ENCODE data around the gene COL6A5. TPM values are rescaled to one million over a fixed set of nuclear protein-coding genes. Genes with fewer than 3 reads are reported as not detected.

COL6A5 gene
- total RNA-seq, 2 donors from 2014 or later = not detected

DNA sequence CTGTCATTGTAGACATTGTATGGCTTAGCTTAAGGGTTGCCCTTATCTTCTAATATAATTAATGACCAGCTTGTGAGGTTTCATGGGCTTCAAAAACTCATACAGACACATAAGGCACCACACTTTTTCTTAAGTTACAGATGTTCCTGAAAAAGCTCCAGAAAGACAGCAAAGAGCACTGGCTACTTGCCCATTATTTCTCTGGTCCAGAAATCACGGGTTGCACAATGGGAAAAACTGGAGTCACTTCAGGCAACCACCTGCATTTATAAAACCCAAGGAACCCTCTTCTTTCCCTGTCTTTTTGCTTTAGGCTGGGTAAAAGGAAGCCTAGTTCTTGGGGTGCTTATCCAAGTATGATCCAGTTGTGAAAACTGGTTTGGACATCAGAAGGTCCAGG, 169.2 kb downstream of the COL6A5 start:
- Histone ChIP-seq H3K4me1 (peaks cover 0 to 6% of the 10 kb centered on the region in 2 donors), H3K36me3 (no peaks in the 10 kb centered on the region), H3K27ac (no peak overlapping the region), H3K4me3 (no peak overlapping the region), H3K27me3 (peaks cover 0 to 5% of the 10 kb centered on the region in 2 donors), H3K9me3 (no peaks in the 10 kb centered on the region)
- TF ChIP-seq, protein P1, sequence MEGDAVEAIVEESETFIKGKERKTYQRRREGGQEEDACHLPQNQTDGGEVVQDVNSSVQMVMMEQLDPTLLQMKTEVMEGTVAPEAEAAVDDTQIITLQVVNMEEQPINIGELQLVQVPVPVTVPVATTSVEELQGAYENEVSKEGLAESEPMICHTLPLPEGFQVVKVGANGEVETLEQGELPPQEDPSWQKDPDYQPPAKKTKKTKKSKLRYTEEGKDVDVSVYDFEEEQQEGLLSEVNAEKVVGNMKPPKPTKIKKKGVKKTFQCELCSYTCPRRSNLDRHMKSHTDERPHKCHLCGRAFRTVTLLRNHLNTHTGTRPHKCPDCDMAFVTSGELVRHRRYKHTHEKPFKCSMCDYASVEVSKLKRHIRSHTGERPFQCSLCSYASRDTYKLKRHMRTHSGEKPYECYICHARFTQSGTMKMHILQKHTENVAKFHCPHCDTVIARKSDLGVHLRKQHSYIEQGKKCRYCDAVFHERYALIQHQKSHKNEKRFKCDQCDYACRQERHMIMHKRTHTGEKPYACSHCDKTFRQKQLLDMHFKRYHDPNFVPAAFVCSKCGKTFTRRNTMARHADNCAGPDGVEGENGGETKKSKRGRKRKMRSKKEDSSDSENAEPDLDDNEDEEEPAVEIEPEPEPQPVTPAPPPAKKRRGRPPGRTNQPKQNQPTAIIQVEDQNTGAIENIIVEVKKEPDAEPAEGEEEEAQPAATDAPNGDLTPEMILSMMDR (IDR thresholded peaks at IDR 0.05) = no peak
- no peak for DNase-seq (ENCODE audit: low spot score)

DNA sequence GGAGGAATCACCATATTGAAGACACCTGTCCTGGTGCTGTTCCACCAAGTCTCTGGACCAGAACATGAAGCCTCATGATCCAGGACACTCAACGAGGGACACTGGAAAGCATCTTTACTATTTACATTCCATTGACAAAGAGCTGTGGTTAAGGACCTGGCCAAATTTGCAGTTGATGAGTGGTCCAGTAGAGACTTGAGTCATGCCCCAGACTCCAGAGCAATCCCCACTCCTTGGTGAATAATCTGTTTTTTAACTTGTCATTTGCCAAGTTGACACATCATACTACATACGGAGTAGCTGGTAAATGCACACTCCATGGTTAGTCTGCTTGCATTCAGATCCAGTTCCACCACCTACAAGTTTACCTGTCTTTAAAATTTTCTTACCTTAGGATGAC, 170.3 kb downstream of the COL6A5 start:
- Histone ChIP-seq H3K9me3 (no peaks in the 10 kb centered on the region), H3K36me3 (no peaks in the 10 kb centered on the region), H3K4me1 (peaks cover 0 to 6% of the 10 kb centered on the region in 2 donors), H3K4me3 (no peak overlapping the region), H3K27me3 (peaks cover 0 to 5% of the 10 kb centered on the region in 2 donors), H3K27ac (no peak overlapping the region)
- TF ChIP-seq, protein P1 (IDR thresholded peaks at IDR 0.05) = no peak
- no peak for DNase-seq (ENCODE audit: low spot score)

DNA sequence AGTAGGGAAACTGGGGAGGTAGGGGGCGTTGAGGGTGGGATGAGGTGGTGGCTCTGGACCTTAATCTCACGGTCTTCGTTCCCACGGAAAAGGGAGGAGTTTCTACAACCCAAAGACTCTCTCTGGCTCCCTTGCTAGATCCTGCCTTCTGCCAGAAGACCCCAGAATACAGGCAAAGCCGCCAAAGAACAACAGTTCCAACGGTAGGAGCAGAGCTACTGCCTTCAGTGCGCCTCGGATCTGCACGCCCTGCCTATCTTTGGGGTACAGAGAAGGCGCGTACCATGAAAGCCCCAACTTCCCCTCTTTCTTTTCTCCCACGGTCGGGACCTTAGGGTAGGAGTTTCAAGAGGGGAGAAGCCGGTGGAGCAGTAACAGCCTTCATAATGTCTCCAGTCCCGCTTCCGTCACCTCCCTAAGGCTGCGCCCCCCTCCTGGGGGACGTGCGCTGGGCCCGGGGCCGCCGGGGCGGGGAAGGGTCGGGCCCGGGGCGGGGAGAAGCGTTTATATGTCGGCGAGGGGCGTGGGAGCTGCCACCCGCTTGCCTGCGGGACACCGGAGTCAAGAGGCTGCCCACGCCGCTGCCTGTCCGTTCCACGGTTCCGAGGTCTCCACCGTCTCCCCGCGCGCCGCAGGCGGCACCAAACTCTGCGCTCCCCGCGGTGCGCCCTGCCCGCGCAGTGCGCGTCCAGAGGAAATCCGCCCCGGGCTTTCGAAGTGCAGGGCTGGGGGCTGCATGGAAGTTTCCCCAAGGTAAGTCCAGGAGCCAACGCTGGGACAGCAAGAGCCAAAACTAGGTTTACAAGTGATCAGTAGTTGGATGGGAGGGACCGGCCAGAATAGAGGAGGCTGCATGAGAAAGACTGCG, 171.4 kb downstream of the COL6A5 start, which contains the start of gene COL6A6:
COL6A6 (plus strand) TSS at position 533 of the 868 bp plus-strand sequence. CDS start 43,188 bp downstream, outside the sequence.
- H3K36me3 ChIP-seq = no peaks in the 10 kb centered on the region
- H3K4me3 ChIP-seq = peak within 1 kb of the TSS; percentile 14 to 43
- peaks cover 0 to 5% of the 10 kb centered on the region in 2 donors for H3K27me3 ChIP-seq
- H3K9me3 ChIP-seq = no peaks in the 10 kb centered on the region
- TF ChIP-seq, protein P1 (IDR thresholded peaks at IDR 0.05) = no peak
- peaks cover 0 to 6% of the 10 kb centered on the region in 2 donors for H3K4me1 ChIP-seq
- peak within 1 kb of the TSS in 1 of 2 donors; percentile 10 for H3K27ac ChIP-seq
- DNase-seq (ENCODE audit: low spot score) = no peak

DNA sequence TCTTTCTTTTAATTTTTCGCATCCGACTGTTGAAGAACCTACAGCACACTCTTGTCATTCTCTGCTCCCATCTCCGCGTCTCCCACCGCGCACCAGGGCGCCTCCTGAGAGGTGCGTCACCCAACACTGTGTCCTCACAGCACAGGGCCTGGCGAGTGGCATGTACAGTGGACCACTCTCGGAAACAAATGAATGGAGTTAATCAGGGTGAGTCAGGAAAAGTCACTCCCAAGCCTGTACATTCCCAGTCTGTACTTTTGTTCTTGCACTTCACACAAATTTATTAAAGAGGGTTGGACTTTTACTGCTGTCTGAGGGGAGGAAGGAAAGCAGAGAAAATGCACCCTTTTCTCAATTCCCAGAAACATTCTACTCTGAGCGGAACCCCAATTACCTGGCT, 172.1 kb downstream of the COL6A5 start:
- Histone ChIP-seq H3K4me3 (peak overlapping the region; percentile 14 to 43), H3K27me3 (peaks cover 0 to 5% of the 10 kb centered on the region in 2 donors)
- DNase-seq (ENCODE audit: low spot score) = no peak

DNA sequence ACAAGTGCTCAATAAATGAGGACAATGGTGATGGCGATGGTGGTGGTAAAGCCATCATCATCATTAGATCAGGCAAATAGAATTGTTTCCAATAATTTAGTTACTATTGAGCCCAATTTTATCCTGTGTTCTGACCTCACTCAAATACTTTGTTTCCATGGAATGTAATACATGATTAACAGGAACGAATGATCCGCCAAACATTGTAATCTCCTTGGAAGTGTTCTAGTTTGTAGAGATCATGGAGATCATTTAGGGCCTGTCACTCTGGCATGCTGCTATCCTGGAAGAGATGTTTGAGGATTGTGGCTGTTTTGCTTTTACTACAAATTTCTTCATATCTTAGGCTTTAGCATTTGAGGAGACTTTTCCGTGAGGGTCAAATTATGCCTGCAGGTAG, 174.3 kb downstream of the COL6A5 start:
- Histone ChIP-seq H3K4me1 (peaks cover 0 to 6% of the 10 kb centered on the region in 2 donors), H3K4me3 (no peak overlapping the region), H3K27ac (no peak overlapping the region), H3K36me3 (no peaks in the 10 kb centered on the region), H3K9me3 (no peaks in the 10 kb centered on the region), H3K27me3 (peaks cover 0 to 5% of the 10 kb centered on the region in 2 donors)
- DNase-seq (ENCODE audit: low spot score) = no peak
- TF ChIP-seq, protein P1 (IDR thresholded peaks at IDR 0.05) = no peak

More for the DNA sequence above, 172.1 kb downstream of the COL6A5 start:
- peak overlapping the region in 1 of 2 donors; percentile 10 for H3K27ac ChIP-seq
- TF ChIP-seq, protein P1 (IDR thresholded peaks at IDR 0.05) = no peak
- no peaks in the 10 kb centered on the region for H3K9me3 ChIP-seq
- no peaks in the 10 kb centered on the region for H3K36me3 ChIP-seq
- H3K4me1 ChIP-seq = peaks cover 0 to 6% of the 10 kb centered on the region in 2 donors

Measured in right atrium auricular region (tissue), 2 donors.